Stimulated activated naive CD8-positive, alpha-beta T cell treated with anti-CD3 and anti-CD28 coated beads, Interleukin-15, Interleukin-2, amounts not matched to agents 100 U/mL and 50 U/mL, for 24 hours (primary cell): ENCODE data around the gene HSD11B1L.
A peak's percentile ranks its signal among the peaks of the same experiment; 100 is the strongest.
"Not testable (repeated sequence)": the region's sequence is repeated elsewhere in the genome, so short reads cannot be mapped to it uniquely, and the experiment has no call there.

Experiments used
- ATAC-seq: fragments of 150-1000 bp; cut with Tn5 transposase; one replicate; pipeline ENCODE4 v1.10.0; 2021
- DNase-seq: peaks from one replicate; pipeline ENCODE4 v3.0.0; 2021

Gene HSD11B1L

DNA sequence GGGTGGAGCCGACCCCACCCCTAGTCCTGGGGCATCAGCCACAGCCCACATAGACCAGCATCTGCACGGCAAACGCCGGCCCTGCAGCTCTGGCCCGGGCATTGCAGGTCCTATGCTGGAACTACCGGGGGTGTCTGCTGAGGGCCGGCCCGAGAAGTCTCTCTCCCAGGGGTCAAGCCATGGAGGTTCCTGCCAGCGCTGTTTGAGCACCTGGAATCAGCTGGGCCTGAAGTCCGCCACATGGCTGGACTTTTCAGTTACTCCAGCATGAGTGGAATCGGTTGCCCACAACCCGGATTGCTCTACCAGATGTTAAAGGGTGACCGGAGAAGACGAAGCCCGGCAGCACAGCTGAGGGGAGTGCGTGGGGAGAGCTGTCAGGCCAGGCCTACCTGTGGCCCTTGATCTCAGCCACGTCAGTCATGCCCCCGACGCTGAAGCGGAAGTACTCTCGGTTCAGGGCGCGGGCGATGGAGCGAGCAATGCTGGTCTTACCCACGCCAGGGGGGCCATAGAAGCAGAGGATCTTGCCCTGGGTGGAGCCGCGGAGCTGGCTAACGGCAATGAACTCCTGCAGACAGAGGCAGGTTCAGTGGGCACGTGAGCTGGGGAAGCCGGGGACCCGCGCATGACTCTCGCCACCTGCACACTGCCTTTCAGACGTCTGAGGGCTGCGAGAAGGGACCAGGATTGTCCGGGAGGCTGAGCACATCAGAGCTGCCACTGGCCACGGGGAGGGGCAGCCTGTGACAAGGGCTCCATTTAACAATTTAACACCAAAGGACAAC, 18.0 kb downstream of the HSD11B1L start:
- DNase-seq (no peak), ATAC-seq (no peak)

DNA sequence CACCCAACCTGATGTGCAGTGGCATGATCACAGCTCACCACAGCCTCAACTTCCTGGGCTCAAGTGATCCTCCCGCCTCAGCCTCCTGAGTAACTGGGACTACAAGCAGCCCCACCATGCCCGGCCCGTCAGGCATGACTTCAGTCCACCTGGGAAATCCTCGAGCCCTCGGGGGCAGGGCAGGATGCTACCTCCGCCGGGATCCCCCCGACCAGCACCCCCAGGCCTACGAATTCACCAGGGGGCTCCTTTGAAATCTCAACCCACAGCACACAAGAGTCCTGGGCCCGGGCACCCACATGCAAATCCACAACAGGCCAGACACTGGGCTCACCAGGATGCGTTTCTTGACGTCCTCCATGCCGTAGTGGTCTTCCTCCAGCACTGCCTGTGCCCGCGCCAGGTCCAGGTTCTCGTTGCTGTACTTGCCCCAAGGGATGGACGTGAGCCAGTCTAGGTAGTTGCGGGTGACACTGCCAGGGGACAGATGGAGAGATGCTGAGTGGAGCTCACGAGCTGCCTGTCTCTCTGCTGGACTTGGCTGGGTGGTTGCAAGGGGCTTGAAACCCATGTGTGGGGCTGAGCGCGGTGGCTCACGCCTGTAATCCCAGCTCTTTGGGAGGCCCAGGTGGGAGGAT, 19.7 kb downstream of the HSD11B1L start:
- DNase-seq (no peak), ATAC-seq (no peak)

DNA sequence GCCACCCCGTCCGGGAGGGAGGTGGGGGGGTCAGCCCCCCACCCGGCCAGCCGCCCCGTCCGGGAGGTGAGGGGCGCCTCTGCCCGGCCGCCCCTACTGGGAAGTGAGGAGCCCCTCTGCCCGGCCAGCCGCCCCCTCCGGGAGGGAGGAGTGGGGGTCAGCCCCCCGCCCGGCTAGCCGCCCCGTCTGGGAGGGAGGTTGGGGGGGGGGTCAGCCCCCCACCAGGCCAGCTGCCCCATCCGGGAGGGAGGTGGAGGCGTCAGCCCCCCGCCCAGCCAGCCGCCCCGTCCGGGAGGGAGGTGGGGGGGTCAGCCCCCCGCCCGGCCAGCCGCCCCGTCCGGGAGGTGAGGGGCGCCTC, 21.2 kb downstream of the HSD11B1L start:
- ATAC-seq, DNase-seq: not testable (repeated sequence)

DNA sequence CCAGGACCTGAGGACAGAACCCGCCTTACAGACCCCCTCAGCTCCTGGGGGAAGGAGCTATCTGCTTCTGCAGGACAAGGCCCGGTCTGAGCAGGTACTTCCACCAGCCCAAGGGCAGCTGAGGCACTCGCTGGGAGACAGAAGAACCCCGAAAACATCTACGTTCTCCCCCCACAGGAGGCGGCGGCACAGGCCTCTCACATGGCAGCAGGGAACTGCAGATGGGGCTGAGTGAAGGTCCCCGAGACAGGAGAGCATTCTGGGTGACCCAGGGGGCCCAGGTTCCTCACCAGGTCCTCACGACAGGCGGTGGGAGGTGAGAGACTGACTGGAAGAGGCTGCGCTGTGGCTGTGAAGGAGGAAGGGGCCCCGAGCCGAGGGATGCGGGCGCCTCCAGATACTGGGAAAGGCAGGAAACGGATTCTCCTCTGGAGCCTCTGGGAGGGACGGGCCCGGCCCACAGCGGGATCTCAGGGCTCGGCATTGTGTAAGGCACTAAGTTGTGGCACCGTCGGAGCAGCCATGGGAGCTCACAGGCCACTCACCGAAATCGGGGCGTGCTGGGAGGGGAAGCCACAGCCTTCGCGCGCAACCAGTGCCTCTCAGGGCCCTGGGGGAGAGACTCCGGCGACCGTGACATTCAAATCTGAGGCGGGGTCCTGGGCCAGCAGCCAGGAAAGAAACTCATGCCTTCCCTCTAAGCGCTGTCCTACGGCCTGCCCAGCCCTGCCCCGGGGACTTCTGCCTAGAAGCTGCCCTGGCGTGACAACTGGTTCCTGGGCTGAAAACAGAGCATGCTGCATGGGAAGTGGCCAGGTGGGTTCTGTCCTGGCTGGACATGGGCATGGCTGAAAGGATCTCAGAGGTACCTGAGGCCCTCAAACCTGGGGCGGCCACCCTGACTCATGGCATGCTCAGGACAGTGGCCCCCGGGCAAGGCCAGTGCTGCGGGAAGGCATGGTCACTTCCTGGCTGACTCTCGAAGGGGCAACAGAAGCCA, 23.3 kb downstream of the HSD11B1L start:
- no peak for ATAC-seq
- no peak for DNase-seq

DNA sequence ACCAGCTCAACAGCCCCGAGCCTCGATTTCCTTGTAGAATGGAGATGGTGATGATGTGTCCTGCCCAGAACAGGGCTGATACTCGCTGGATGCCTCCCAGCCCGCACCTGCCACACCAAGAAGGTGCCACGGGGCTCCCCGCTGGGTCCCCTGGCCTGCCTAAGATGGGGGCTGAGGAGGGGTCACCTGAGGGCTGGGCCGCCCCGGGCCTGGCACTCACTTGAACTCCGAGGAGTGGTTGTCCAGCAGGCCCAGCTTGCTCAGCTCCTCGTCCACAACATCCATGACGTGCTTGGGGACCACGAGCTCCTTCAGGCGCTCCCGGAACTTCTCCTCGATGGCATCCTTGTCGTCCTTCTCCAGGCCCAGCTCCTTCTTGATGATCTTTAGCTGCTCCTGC, 24.7 kb downstream of the HSD11B1L start:
- no peak for ATAC-seq
- DNase-seq, result no peak

DNA sequence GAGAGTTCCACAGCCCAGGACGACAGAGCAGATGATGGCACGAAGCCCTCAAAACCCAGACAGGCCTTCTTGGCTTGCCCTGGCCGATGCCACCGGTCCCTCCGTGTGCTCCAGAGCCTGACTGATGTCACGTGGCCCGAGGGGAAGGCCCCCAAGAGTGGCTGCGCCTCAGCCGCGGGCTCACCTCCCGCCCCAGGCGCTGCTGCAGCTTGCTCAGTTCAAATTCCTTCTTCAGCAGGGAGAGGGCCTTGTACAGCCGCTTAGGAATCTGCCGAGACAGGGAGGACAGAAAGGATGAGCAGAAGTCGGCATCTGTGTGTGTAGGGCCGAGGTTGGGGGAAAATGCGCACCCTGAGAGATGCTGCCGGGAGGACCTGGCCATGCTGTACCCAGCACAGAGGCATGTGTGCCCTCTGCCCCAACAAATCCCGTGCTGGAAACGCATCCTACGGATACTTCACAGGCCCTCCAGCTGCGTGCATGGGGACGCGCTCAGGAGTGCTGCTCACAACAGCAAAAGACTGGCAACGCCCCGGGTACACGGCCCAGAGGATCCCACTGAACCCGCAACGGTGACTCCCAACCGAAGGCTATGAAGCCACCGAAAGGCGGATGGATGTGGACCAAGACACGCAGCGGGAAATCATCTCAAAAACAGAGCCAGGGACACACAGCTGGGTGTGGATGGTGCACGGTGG, 26.2 kb downstream of the HSD11B1L start:
- ATAC-seq (no peak), DNase-seq (no peak)

DNA sequence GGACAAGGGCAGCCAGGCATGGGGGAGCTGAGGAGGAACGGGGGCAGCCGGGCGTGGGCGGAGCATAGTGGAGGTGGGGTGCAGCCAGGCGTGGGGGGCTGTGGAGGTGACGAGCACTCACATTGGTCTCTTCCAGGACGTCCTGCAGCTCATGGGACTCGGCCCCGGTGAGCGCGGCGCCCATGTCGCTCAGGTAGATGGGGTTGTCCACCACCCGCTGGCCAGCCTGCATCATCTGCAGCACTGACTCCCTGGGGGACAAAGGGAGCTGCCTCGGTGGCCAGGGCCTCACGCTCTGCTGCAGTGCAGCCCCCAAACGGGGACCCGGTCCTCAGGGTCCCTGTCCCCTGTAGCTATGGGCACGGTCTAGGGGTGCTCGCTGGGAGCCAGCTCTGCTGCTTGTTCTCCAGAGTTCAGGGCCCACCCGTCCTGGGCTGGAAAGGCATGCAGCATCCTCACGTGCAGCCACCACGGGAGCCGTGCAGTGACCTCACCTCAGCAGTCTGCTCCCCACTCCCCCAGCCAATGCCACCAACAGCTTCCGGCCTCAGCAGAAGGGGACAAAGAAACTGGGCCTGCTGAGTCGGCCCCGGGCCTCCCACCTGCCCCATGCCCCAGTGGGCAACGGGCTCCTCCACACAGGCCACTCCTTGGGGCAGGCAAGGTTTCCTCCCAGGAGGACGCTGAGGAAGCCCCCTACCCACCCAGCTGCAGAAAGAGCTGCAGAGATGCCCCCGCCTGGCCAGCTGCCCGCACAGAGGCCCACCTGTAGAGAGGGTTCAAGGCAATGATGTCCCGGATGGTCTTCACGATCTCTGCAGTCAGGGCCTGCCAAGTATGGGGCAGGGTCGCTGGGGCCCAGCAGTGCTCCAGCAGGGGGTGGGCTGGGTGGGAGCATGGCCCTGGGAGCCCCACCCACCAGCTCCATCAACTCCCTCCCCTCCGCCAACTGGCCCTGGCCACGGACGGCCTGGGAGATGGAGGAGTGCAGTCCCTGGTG, 27.0 kb downstream of the HSD11B1L start:
- ATAC-seq (no peak), DNase-seq (no peak)

DNA sequence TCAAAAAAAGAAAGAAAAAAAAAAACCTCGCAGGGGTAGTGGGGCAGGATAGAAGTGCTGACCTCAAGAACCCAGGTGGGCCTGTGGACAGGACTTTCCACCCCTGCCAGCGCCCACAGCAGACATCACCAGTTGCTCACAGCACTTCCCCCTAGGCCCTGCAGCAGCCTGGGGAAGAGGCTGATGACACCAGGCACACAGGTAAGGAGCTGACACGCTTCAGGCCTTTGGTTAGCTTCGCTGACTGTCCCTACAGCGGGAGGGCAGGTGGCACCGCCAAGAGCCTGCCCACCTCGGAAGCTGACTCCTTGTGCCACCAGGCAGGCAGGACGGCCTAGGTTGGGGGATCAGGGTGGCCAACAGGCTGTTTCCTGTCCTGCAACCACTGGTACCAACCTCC, 30.2 kb downstream of the HSD11B1L start:
- no peak for DNase-seq
- ATAC-seq, result no peak

DNA sequence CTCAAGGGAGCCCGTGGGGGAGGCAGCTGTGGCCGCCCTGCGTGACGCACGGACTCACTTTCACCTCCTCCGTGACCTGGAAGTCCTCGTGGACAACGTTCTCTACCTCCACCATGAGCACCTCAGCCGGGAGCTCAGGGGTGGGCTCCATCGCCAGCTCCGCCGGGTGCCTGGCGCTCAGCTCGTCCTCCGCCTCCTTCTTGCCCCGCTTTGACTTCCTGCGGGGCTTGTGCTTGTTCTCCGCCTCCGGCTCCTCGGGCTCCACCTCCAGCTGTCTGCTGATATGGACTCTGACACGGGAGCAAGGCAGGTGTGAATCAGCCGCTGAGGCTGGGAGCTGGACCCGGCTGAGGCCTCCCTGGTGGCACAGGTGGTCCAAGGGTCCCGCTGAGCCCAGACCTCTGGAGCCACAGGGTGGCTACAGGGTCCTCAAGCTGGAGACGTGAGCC, 30.9 kb downstream of the HSD11B1L start:
- ATAC-seq (no peak), DNase-seq (no peak)

DNA sequence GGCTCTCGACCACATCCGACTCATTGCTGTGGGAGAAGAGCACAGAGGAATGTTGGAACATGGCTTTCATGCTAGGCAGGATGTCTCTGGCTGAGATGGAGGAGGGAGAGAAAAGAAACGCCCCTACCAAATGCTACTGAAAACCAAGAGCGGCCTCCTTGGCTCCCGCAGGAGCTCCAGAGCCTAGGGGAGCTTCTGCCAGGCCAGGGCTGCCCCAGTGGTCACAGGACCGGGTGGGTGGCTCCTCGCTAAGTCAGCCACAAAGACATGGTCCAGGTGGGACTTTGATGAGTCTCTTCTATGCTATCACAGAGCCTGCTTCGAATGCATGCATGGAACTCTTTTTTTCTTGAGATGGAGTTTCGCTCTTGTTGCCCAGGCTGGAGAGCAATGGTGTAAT, 32.4 kb downstream of the HSD11B1L start:
- DNase-seq (no peak), ATAC-seq (no peak)

DNA sequence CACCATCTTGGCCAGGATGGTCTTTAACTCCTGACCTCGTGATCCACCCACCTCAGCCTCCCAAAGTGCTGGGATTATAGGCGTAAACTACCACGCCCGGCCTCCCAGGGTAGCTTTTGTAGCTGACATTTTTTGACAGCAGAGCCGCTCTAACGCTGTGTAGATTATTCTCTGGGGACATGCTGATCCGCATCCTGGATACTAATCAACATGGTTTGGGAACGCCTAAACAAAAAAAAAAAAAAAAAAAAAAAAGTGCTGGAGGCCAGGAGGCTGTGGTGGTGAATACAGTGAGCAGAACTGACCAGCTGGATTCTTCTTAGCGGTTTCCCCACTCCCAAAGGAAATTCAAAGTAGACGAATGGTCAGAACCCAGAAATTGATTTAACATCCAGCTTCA, 34.0 kb downstream of the HSD11B1L start:
- no peak for DNase-seq
- ATAC-seq, result no peak

DNA sequence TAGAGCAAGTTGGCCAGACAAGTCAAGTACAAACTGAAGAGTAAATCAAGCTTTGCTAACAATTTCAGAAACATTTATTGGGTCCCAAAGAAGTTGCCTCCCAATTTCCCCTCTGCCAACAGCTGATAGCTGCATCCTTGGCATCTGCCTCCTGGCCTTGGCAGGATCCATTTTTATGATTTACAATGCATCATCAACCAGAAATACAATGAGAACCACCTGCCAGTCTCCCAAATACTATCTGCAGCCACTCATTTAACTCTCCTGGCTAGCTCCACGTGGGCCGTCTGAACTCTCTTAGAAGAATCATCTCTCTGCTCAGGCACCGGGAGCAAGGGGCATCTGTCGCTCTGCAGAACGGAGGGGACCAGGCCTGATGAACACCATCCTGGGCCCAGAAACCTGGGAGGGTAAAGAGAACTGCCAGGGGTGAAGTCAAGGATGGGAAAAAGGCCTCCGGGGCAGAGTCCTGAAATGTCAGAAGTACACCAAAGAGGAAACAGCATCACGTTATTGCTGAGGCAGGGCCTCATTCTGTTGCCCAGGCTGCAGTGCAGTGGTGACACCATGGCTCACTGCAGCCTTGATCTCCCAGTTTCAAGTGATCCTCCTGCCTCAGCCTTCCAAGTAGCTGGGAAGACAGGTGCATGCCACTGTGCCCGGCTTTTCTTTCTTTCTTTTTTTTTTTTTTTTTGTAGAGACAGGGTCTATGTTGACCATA, 36.5 kb downstream of the HSD11B1L start:
- DNase-seq, result no peak

DNA sequence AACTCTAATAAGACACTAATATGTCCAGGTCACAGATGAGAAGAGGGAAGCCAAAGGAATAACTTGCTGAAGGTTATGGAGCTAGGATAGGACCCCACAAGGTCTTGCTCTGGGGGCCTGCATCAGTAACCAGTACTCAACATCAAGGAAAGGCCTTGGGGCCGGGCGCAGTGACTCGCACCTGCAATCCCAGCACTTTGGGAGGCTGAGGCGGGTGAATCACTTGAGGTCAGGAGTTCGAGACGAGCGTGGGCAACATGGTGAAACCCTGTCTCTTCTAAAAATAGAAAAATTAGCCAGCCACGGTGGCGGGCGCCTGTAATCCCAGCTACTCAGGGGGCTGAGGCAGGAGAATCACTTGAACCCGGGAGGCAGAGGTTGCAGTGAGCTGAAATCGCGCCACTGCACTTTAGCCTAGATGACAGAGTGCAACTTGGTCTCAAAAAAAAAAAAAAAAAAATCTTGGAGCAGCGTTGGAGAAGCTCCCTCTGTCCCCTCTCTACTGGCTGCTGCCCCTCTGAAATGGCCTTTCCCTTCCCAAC, 37.3 kb downstream of the HSD11B1L start:
- ATAC-seq (peak; percentile 6), DNase-seq (peak; percentile 69)

More for the DNA sequence above, 36.5 kb downstream of the HSD11B1L start:
- no peak for ATAC-seq

DNA sequence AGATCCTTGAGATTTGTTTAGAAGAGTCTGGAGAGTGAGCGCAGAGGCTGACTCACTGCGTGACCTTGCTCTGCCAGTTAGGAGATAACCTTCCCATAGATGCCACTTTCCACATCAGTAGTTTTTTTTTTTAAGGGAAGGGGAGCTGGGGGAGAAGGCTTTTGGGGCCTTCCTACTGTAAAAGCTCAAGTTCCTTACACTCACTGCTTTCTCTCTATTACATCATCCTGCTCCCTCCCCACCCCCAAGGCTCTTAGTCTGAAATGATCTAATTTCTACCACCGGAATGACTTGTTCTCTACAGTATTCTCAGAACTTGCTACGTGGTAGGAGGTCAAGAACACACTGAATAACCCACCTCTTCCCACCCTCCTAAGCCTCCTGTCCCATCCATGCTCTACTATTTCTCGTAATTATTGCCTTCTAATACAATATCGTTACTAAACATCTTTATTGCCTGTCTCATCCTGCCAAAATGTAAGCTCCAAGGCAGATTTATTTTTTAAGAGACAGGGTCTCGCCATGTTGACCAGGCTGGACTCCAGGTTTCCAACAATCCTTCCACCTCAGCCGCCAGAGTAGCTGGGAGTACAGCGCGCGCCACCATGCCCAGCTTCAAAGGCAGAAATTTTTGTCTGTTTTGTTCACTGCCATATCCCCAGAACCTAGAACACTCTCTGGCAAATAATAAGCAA, 37.9 kb downstream of the HSD11B1L start:
- ATAC-seq (peak; percentile 31), DNase-seq (peak; percentile 60)

DNA sequence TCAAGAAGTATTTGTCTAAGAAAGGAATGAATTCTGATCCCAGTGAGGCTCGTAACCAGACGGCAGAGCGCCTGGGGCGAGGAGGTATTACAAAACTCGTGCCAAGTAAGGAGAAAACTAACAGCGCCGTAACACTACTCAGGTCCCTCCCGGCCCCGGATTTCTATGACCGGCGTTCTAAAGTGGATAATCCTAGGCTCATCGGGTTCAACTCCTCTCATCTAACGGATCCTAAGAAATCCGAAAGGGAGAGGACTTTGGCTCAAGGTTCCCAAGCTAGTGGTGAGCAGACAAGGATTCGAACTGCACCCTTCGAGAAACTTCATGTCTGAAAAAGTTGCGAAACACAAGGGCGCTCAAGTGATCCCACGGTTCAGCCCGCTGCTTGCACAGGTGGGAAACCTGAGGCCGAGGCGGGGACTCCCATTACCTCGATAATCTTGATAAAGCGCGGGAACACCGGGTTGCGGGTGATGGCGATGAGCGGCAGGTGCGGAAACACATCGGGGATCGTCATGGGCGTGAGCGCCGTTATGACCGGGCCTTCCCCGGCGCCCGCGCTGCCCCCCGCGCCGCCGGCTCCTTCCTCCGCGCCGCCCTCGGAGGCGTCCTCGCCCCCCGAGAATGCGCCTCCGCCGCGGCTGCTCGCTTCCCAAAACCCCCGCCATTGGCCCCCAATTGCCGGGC, 38.6 kb downstream of the HSD11B1L start:
- peak; percentile 45 for DNase-seq
- no peak for ATAC-seq

DNA sequence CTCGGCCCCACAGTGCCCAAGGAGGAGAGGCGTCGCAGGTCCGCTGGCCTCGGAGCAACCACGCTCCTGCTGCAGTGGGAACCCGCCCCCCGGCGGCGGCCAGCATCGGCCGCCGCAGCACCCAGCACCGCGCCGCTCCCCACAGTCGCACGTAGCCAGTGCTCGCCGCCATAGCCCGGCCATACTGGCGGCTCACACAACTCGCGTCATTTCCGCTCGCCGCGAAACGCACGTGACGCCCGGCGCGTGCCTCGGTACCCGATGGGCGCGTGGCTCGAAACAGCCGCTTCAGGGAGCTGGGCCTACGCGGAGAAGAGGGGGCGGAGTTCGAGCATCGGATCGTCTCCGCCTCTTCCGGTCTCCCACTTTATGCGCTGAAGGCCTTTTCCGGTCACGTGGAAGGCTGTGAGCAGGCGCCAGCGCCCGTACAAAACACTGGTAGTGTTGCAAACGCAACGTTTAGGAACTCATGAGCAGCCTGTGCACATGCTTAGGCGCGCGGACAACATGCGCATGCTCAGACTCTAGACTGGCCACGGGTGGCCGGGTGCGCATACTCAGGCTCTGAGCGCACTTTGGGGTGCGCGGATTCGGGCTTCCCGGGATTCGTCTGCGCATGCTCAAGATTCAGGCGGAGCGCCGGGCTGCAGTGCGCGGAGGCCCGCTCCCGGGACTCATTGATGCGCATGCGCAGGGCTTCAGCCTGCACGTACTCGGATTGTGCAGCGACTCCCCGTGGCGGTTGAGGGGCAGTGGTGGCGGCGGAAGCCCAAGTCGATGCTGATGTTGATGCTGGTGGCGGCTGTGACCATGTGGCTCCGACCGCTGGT, 39.3 kb downstream of the HSD11B1L start, which contains the start of the genes CATSPERD and LONP1:
TSS of gene CATSPERD (plus strand) at position 677 of the 830 bp plus-strand sequence. CDS start at position 778, 101 bp downstream.
TSS of gene LONP1 (minus strand) at position 186 of the 830 bp plus-strand sequence. CDS start at position 172, 14 bp downstream.
- DNase-seq (peak; percentile 99), ATAC-seq (peak; percentile 86)

DNA sequence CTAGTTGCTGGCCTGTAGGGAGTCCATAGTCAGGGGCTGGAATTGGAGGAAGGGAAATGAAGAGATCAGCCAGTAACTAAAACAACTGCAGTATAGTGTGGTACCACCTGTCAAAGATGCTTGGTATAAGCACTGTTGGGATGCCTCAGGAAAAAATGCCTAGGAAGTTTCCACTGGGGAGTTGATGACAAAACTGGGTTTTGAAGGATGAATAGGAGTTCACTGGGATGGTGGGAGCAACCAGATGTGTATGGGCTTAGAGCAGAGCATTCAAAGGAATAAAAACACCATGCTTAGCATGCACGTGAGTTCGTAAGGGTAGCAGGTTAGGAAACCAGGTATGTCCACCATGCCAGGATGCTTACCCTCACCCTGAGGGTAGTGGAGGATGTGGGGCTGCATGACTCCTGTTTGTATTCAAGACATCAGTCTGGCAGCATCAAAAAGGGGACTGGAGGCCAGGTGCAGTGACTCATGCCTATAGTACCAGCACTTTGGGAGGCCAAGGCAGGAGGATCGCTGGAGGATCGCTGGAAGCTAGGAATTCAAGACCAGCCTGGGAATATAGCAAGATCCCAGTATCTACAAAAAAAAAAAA, 46.7 kb downstream of the HSD11B1L start:
- DNase-seq (no peak), ATAC-seq (no peak)
